WI38 (cell line): ENCODE measurements around the gene FTH1.
A peak's percentile ranks its signal among the peaks of the same experiment; 100 is the strongest.

Source experiments
- H3K4me3 ChIP-seq: 2 replicates; pipeline ENCODE4 v1.5.1; 2011; ENCODE audit warnings: low read depth, mild to moderate bottlenecking, control low read depth, low read length
- TF ChIP-seq, protein P1 (sequence below): IDR thresholded peaks from 2 replicates; pipeline ENCODE4 v1.5.1; 2012; ENCODE audit warnings: low read depth, mild to moderate bottlenecking, control low read depth, low read length

The FTH1 gene

DNA sequence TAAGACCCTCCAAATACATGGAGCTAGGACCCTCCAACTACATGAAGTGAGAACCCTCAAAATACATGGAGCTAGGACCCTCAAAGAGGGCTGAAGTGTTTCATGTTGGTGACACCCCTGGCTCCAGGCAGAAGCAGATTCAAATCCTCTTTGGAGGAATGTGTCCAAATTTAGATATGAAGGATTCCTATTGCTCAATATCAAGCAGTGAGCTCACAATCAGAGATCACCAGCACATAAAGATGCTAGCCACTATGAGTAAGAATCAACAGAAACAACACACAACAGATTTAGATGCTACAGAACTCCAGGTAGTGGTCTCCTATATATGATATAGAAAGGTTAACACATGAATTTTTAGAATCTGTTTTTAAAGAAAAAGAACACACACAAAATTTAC, 38.8 kb downstream of the FTH1 start:
- TF ChIP-seq, protein P1, sequence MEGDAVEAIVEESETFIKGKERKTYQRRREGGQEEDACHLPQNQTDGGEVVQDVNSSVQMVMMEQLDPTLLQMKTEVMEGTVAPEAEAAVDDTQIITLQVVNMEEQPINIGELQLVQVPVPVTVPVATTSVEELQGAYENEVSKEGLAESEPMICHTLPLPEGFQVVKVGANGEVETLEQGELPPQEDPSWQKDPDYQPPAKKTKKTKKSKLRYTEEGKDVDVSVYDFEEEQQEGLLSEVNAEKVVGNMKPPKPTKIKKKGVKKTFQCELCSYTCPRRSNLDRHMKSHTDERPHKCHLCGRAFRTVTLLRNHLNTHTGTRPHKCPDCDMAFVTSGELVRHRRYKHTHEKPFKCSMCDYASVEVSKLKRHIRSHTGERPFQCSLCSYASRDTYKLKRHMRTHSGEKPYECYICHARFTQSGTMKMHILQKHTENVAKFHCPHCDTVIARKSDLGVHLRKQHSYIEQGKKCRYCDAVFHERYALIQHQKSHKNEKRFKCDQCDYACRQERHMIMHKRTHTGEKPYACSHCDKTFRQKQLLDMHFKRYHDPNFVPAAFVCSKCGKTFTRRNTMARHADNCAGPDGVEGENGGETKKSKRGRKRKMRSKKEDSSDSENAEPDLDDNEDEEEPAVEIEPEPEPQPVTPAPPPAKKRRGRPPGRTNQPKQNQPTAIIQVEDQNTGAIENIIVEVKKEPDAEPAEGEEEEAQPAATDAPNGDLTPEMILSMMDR, result no peak
- H3K4me3 ChIP-seq, result no peak overlapping the region

GRCh38 chr11:61927501-61927900, 39.9 kb downstream of the FTH1 start:
- H3K4me3 ChIP-seq, result no peak overlapping the region
- TF ChIP-seq, protein P1, result no peak

GRCh38 chr11:61926235-61926634, 41.2 kb downstream of the FTH1 start:
- H3K4me3 ChIP-seq, result no peak overlapping the region
- TF ChIP-seq, protein P1, result no peak

DNA sequence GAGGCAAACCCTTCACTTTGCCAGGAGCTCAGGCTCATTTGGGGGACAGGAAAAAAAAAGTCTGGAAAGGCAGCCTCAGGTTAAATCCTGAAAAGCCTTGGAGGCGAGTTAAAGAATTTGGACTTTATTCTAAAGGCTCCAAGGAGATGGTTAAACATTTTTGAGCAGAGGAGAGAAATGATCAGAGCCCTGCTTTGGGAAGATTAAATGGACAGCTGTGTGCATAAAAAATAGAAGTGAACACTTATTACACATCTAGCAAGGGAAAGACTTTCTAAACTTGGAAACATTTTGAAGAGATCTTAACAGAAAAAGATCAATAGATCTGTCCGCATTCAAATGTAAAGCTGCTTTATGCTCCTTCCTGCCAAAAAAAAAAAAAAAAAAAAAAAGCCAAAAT, 41.7 kb downstream of the FTH1 start:
- TF ChIP-seq, protein P1, result no peak
- no peak overlapping the region for H3K4me3 ChIP-seq

GRCh38 chr11:61924064-61924455, 43.4 kb downstream of the FTH1 start:
- TF ChIP-seq, protein P1, result no peak
- no peak overlapping the region for H3K4me3 ChIP-seq

- H3K4me3 ChIP-seq, result 0 out of 2 replicates have a peak overlapping the region, but pooled peaks have one; percentile 6
- TF ChIP-seq, protein P1, result no peak
Measured at GRCh38 chr11:61923166-61924063, 44.0 kb downstream of the FTH1 start.

DNA sequence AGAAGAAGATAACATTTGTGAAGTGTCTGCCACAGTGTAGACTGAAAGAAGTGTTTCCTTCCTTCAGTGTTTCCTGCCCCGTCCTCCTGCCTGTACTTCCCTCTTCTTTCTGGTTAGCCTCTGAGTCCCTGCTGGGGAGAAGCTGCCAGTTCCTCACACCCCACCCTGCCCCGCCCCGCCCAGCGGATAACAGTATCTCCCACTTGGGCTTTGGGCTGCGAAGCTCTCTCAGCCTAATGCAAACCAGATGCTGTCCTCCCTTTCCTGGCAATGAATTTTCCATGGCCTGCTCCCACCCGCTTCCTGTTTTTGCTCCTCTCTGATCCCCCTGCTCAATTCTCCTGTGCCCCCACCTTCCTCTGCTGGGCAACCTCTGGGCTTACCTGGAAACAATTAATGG, 44.9 kb downstream of the FTH1 start:
- TF ChIP-seq, protein P1, result no peak
- H3K4me3 ChIP-seq, result no peak overlapping the region
